HG03575 (cell line): ENCODE data around the gene FBXL16.

Experiments
- ATAC-seq: cut with Tn5 transposase; IDR thresholded peaks from one replicate; pipeline ENCODE4 v1.9.1; 2021; ENCODE audit not compliant: unreplicated experiment, insufficient number of reproducible peaks, low FRiP score; ENCODE audit errors: extremely low read depth

FBXL16 gene

DNA sequence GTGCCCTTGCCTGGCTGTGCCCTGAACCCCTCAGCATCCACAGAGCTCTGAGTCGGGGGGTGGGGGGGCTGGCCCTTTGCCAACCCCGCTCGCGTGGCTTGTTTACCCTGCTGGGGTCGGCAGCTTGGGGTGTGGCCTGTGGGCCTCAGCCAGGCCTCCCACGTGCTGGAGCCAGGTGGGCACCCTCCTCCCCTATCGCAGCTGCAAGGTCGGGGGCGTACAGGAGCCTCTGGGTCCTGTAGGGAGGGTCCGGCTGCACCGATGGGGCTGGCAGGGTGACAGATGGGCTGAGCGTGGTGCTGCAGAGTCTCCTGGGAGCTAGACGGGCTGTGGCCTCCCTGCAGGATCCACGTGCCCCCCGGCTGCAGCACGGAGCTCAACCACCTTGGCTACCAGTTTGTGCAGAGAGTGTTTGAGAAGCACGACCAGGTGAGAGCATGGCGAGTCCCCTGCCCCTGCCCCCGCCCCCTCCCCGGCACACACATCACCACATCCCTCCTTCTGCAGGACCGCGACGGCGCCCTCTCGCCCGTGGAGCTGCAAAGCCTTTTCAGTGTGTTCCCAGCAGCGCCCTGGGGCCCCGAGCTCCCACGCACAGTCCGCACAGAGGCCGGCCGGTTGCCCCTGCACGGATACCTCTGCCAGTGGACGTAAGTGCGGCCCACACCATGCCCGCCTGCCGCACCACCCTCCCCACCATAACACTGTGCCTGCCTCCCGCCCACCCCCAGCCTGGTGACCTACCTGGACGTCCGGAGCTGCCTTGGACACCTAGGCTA is 34.1 kb downstream of the FBXL16 start:
- no peak for ATAC-seq

DNA sequence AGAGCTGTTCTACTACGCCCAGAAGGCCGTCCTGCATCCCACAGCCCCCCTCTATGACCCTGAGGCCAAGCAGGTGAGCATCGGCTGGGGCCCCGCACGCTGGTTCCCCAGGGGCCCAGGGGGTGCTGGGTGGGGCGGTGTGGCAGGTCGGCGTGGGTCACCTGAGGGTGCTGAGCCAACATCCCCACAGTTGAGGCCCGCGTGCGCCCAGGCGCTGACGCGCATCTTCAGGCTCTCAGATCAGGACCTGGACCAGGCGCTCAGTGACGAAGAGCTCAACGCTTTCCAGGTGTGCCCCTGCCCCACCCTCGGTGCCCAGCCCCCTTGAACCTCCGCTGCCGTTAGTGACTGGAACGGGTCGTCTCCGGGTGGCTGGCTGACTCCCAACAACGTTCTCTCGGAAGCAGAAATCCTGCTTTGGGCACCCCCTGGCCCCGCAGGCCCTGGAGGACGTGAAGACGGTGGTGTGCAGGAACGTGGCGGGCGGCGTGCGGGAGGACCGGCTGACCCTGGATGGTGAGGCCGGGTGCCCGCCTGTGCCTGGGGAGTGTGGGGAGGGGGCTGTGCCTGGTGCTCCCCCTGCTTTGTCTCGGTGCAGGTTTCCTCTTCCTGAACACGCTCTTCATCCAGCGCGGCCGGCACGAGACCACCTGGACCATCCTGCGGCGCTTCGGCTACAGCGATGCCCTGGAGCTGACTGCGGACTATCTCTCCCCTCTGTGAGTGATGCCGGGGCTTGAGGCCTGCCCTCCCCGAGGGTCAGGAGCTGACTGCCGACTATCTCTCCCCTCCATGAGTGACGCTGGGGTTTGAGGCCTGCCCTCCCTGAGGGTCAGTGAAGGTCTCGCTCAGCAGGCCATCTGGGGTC is 34.9 kb downstream of the FBXL16 start:
- ATAC-seq, result no peak

DNA sequence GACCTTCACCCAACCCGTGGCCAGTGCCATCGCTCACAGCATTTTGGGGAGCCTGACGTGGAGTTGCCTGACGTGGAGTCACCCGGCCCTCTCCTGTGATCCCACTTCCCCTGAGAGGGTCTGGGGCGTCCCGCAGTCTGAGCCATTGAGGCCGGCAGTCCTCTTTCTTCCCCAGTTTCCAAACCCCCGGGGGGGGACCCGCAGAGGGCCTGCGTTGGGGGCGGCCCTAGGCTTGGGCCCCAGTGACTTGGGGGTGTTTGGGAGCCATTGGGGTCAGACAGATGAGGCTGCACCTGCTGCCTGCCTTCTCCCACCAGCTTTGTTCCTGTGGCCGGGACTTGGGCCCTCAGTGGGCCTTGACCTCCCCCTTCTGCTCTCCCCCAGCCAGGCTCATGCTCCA is 35.9 kb downstream of the FBXL16 start:
- ATAC-seq, result no peak

DNA sequence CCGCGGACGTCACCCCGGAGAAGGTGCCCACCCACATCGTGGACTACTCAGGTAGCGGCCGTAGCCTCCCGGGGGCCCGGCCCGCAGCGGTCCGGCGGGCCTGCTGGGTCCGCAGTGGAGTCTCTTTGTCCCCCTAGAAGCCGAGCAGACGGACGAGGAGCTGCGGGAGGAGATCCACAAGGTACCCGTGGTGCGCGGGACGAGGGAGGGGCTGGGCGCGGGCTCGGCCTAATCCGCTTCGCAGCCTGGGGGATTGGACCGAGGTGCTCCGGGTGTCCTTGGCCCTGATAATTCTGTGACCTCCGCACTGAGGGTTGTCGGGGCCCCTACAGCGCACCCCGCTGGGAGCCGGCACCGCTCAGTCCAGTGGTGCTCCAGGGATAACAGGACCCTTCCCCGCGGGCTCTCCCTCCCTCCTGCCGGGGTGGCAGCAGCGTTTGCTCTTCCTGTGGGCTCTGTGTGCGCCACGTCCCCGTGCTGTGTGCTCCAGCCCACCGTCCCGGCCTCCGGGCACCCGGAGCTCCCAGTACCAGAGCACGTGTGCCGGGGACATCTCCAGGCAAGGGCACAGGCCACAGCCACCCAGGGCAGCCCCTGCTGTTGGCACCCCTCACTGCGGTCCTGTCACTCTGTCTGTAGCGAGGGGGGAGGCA is 37.0 kb downstream of the FBXL16 start:
- ATAC-seq, result no peak

DNA sequence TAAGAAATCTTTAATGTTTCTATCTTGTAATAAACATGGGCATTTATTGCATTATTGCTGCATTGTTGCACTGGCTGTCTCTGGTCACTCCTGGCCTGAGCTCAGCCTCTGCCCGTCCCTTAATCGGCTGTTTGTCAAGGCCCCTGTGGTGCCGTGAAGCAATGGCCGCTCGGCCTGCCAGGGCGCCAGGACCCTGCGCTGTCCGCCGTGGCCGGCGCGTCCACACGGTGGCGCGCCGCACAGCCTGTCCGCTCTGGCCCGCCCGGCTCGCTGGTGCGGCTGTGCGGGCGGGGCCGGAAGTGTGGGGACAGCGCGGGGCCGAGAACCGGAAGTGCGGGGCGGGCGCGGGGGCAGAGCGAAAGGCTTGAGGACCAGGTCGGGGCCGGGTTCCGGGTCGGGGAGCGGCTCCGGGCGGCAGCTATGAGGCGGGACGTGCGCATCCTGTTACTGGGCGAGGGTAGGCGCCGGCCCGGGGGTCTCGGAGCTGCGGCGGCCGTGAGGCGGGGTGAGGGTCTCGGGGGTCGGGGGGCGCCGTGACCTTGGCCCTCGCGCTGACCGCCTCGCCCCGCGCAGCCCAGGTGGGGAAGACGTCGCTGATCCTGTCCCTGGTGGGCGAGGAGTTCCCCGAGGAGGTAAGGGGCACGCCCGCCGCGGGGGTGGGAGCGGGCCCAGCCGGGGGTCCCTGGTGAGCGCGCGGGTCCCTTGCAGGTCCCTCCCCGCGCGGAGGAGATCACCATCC is 37.7 kb downstream of the FBXL16 start, which contains the start of gene RHOT2:
RHOT2 (plus strand) TSS at position 353 of the 739 bp plus-strand sequence; CDS start at position 421, 68 bp downstream.
- ATAC-seq, result no peak

DNA sequence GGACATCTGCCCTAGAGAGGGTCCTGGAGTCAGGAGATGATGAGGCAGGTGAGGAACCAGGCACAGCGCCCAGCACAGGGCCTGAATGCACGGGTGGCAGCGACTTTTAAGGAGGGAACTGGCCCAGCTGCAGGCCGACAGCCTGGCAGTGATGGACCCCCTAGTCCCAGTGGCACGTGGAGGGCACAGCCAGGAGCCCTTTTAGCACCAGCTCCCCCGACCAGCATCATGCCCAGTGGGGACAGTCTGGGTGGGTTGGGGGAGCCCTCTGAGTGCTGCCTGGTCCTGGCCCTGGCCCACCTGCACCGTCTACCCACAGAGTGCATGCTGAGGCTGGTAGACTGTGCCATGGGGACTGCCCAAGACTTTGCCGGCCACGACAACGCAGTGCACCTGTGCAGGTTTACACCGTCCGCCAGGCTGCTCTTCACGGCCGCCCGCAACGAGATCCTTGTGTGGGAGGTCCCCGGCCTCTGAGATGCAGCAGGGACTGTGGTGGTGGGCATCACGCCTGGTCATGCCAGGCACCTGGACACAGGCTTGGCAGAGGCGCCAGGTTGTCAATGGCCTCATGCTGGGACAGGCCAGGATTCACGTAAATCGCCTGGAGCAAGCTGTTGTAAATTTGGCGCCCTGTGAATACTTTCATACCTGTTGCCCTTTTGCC is 38.4 kb downstream of the FBXL16 start:
- ATAC-seq, result no peak

DNA sequence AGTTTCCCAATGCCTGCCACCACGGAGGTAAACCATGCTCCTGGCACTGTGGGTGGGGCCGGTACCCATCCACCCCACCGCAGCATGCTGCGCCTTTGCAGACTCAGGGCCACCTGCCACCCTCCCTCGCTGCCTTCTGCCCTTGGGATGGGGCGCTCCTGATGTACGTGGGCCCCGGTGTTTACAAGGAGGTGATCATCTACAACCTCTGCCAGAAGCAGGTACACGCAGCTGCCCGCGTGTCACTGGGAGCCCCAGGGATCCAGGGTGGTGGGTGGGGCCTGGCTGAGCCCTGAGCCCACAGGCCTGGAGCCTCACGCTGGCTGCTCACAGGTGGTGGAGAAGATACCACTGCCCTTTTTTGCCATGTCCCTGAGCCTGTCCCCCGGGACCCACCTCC is 39.0 kb downstream of the FBXL16 start:
- no peak for ATAC-seq

DNA sequence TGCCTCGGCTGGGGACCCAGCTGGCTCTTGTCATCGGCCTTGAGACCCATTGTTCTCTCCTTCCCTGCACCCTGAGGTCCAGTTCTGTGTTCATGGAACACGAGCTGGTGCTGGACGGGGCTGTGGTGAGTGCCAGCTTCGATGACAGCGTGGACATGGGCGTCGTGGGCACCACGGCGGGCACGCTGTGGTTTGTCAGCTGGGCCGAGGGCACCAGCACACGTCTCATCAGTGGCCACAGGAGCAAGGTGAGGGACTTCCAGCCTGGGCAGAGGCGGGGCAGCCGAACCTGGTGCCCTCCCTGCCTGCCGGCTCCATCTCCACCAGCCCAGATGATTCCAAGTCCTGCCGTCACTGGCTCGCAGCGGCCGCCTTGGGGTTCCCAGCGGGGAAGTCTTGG is 43.0 kb downstream of the FBXL16 start:
- ATAC-seq, result no peak

DNA sequence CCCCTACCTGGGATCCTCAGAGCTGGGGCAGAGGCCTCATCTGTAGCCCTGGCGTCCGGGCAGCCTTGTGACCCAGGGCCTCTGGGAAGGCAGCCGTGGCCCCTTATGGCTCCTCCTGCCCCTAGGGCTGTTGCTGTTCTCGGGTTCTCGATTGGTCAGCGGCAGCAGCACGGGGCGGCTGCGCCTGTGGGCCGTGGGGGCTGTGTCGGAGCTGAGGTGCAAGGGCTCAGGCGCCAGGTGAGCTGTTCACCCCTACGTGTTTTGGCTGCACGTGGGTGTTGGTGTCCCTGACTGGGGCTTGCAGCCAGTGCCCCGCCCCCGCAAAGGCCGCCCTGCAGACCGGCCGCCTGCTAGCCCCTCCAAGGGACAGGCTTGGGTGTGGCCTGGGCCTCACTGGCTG is 43.5 kb downstream of the FBXL16 start:
- no peak for ATAC-seq

DNA sequence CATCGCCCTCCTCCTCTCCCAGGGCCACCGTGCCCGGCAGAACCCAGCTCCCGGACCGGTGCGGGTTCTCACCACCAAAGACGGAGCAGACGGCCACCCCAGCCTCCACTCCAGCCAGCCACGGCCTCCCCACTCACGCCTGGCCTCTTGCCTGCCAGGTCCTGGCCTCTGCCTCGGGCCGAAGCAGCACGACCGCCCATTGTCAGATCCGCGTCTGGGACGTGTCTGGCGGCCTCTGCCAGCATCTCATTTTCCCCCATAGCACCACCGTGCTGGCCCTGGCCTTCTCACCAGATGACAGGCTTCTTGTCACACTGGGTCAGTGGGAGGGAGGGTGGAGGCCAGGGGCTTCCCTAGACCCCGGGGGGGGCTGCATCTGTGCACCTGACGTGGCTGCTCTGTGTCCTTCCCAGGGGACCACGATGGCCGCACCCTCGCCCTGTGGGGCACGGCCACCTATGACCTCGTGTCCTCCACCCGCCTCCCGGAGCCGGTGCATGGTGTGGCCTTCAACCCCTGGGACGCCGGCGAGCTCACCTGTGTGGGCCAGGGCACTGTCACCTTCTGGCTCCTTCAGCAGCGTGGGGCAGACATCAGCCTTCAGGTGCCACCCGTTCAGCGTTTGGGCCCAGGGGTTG is 44.3 kb downstream of the FBXL16 start:
- ATAC-seq, result no peak

DNA sequence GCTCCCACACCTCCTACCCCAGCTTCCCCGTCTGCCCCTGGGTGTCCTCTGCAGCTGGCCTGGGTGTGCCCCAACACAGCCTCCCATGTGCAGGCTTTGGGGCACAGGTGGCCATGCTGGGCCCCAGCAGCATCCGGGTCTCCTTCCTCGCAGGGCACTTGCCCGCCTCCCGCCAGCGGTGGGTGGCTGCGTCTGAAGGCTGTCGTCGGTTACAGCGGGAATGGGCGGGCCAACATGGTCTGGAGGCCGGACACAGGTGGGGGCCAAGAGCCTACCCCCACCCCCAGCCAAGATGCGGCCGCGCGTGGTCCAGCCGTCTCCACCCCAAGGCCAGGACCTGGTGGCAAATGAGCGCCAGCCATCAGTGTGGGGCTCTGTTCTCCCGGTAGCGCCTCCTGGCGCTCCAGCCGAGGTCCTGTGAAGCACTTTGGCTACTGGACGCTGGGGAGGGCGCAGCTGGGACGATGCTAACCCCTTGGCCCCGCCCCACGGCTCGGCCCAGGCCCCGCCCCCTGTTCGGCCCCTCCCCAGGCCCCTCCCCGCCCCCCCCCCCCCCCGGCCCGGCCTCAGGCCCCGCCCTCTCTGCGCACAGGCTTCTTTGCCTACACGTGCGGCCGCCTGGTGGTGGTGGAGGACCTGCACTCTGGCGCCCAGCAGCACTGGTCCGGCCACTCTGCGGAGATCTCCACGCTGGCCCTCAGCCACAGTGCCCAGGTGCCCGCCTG is 45.0 kb downstream of the FBXL16 start:
- ATAC-seq, result no peak

DNA sequence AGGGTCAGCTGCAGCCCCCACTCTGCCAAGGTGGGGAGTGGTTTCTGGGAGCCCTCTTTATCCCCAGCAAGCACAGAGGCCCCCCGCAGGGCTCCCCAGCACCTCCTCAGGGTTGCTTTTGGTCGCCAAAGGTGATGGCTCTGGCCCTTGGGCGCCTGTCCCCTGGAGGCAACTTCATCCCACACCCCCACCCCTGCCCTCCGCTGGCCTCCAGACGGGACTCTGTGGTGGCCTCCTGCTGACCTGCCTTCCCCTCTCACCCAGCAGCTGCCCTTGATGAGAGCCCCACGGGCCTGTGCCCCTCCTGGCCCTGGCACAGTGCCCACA is 45.5 kb downstream of the FBXL16 start:
- ATAC-seq, result no peak

DNA sequence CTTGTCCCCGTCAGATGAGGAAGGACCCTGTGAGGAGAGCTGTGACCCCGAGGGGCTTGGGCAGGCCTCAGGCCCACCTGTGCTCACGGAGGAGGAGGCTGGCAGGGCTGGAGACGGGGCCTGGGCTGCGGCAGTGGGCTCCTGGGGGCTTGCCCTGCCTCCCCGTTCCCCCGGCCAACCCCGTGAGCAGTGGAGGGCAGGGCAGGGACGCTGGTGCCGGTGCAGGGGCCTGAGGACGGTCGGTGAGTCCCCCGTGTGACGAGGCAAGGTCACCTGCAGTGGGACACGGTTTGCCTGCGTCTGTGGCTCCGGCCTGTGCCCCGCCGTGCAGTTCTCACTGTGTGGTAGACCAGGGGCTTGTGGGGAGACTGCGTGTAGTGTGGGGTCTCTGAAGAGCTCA is 46.0 kb downstream of the FBXL16 start:
- no peak for ATAC-seq

DNA sequence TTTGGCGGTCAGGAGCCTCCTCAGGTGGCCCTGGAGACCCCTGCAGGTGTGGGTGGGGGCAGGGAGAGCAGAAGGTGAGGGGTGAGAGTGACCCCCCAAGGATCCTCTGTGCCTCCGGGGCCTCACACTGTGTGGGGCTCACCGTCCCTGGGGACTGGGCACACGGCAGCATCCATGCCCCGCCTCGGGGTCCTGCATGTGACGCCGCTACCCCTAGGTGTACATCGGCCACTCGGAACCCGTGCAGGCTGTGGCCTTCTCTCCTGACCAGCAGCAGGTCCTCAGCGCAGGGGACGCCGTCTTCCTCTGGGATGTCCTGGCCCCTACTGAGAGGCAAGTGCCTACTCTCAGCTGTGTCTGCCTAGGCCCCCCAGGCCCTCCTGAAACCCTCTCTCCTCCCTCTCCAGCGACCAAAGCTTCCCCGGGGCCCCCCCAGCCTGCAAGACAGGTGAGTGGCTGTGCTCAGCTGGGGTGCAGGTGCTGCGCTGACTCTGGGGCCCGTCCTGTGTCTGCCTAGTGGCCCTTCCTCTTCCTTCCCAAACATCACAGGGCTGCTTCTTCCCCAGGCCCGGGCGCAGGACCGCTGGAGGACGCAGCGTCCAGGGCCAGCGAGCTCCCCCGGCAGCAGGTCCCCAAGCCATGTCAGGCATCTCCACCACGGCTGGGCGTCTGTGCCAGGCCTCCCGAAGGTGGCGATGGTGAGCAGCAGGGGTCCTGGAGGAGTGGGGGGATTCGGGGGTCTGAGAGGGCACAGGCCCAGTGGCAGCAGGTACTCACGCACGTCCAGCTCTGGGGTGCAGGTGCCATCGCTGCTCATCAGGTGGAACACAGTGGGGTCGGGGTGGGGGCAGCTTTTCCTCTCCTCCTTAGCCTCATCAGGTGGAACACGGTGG is 46.7 kb downstream of the FBXL16 start:
- no peak for ATAC-seq

DNA sequence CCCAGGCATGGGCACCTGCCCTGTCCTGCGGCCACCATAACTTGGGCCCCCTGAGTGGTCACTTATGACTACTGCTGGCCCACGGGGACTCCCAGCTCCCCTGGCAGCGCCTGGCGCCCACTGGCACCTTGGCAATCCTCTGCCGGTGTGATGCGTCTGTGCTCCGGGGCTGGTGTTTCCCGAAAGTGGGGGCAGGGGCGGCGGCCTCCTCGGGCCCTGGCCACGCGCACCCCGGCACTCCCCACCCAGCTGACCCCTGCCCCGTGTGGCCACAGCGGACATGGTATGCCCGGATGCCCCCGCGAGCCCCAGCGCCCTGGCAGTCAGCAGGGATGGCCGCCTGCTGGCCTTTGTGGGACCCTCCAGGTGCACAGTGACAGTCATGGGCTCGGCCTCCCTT is 48.1 kb downstream of the FBXL16 start:
- no peak for ATAC-seq

DNA sequence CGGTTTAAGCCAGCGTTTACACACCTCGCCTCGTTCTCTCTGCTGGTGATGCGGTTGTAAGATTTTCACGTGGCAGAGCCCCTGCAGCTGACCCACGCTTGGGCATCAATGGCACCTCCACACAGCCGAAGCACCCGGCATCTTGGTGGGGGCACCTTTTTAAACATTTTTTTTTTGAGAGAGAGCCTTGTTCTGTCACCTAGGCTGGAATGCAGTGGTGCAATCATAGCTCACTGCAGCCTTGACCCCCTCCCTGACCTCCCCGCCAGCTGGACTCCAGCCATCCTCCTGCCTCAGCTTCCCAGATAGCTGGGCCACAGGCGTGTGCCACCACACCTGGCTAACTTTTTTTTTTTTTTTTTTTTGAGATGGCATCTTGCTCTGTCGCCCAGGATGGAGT is 51.6 kb downstream of the FBXL16 start:
- ATAC-seq, result no peak
